ENCODE data around the gene SEZ6L.

DNA sequence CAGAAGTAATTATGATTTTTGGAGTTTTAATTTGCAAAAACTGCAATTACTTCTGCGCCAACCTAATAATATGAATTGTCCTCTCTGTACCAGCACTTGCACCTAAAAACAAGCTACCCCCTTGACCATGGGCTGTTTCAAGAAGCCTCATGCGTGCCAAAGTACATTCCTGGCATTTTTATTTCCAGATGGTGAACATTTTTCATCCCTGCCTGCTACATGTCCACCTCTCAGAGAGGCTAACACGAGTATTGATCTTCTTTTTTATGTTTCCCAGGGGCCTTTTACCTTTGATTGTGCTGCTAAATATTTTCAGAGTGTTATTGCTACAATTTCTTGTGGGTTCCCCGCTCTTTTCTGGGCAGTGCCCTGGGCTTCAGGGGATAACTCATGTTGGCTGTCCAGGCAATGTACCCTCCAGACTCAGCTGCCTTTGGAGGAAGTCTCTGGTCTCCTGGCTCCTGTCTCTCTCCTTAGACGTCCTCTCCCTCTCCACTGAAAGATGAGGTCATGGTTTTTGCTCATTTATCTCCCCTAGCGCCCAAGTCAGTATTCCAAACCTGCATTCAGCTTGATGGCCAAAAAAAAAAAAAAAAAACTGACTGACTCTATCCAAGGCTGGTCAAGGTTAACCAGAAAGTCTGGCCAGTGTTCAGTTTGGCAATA is 173.6 kb downstream of the SEZ6L start:
- TF ChIP-seq CTCF (IDR thresholded peaks at IDR 0.05) (no peak), POLR2A (IDR thresholded peaks at IDR 0.05) (no peak)
